D721Med (cell line): ENCODE results near the gene VPS13D.

Source experiments
- DNase-seq: peaks from one replicate; pipeline ENCODE4 v3.0.0; 2011; ENCODE audit warnings: low spot score; ENCODE audit not compliant: insufficient read length
- FAIRE-seq: peaks from 2 replicates; lab custom pipeline; 2011; peaks lifted over from hg19 to GRCh38; lab: Jason Lieb, UNC
- CTCF ChIP-seq: IDR thresholded peaks from 2 replicates; pipeline ENCODE4 v1.5.1; 2012; ENCODE audit warnings: mild to moderate bottlenecking, control low read depth; ENCODE audit not compliant: insufficient read depth; ENCODE audit errors: missing control alignments

VPS13D gene

GRCh38 chr1:12229835-12230548 lies at the start of gene VPS13D:
TSS of gene VPS13D (plus strand) at chr1:12230030. CDS start at chr1:12234267, 4,237 bp downstream.
- no peak for FAIRE-seq
- peak; percentile 71 for TF ChIP-seq CTCF

GRCh38 chr1:12180315-12180714 lies 49.5 kb upstream of the VPS13D start:
- no peak for DNase-seq
- FAIRE-seq: no peak
- no peak for TF ChIP-seq CTCF

More at GRCh38 chr1:12229835-12230548, at the start of gene VPS13D:
- DNase-seq: peak; percentile 42

GRCh38 chr1:12180903-12181302 lies 48.9 kb upstream of the VPS13D start:
- FAIRE-seq: no peak
- no peak for DNase-seq
- TF ChIP-seq CTCF: no peak

- TF ChIP-seq CTCF: no peak
- no peak for DNase-seq
- FAIRE-seq: no peak
Observed at GRCh38 chr1:12181568-12181967, 48.3 kb upstream of the VPS13D start.

GRCh38 chr1:12182410-12182984 lies 47.3 kb upstream of the VPS13D start:
- FAIRE-seq (no peak), DNase-seq (no peak)
- TF ChIP-seq CTCF: no peak

GRCh38 chr1:12183095-12183794 lies 46.6 kb upstream of the VPS13D start:
- no peak for TF ChIP-seq CTCF
- DNase-seq (no peak), FAIRE-seq (no peak)
